Heart left ventricle (tissue), 13 donors: ENCODE results near the gene DNAJB14.

ENCODE experiments used
- CTCF ChIP-seq, 12 donors: fragments of 200-600 bp; sonication (generic) in 4 of 12; IDR thresholded peaks; one replicate each; pipeline versions ENCODE4 v1.5.0 to v1.8.0; 2018 to 2022; ENCODE audit warnings: antibody characterized with exemption in 12 of 12, mild to moderate bottlenecking in 5 of 12
- POLR2A ChIP-seq, 2 donors: fragments of 450-650 bp; IDR thresholded peaks; one replicate each; pipeline ENCODE4 v1.6.1; 2017; ENCODE audit warnings: antibody characterized with exemption in 2 of 2, mild to moderate bottlenecking in 2 of 2, moderate library complexity in 2 of 2
- donor health status: ischemic (EF 13 %, LVEDD 7.1; RV severe dilation, severe dysfunction).
- donor health status: DM: no; HTN: yes; CAD: no.
- donor health status: DM: no; HTN: no; CAD: no.
- donor health status: ischemic (EF 25% LVEDD 6.9; RV normal size, moderate dysfunction).
- donor health status: ischemic (EF 25% LVEDD 5.7; RV mildly dilated, moderate dysfunction).
- donor health status: ischemic (EF 35%, LVEDD 5.7; RV mildly dilated, moderate dysfunction).
- donor health status: nonischemic (EF 11% LVEDD 7.7; RV severe dilation, severe dysfunction).
- donor health status: DM: yes; HTN: yes; CAD: no.
- donor health status: PGD.
- donor health status: ischemic (EF 29% LVEDD 5.4; RV normal size, mild dysfunction).
- donor health status: nonischemic (EF 23%, LVEDD 6.1; RV moderate dilation, normal function).

- peak; percentile 23 to 58 (median 40) for TF ChIP-seq CTCF (IDR thresholded peaks at IDR 0.05)
- TF ChIP-seq POLR2A (IDR thresholded peaks at IDR 0.05), result no peak
Observed at GRCh38 chr4:99885063-99885664, 61.3 kb downstream of the DNAJB14 start.
